IPS-18c (cell line): ENCODE results near the gene SUSD4.

Source experiments
- H3K4me3 ChIP-seq: 2 replicates; pipeline ENCODE4 v1.7.0; 2013; ENCODE audit warnings: low read depth, mild to moderate bottlenecking, low read length, moderate library complexity; ENCODE audit not compliant: insufficient read depth
- H3K9me3 ChIP-seq: one replicate; pipeline ENCODE4 v1.6.1; 2013; ENCODE audit warnings: mild to moderate bottlenecking, low read length, moderate library complexity; ENCODE audit not compliant: control insufficient read depth, insufficient read depth

The SUSD4 gene

GRCh38 chr1:223176437-223176836, 187.5 kb downstream of the SUSD4 start:
- Histone ChIP-seq H3K9me3 (no peaks in the 10 kb centered on the region), H3K4me3 (no peak overlapping the region)

- H3K4me3 ChIP-seq, result no peak overlapping the region
Measured at GRCh38 chr1:223175633-223176032, 188.3 kb downstream of the SUSD4 start.

GRCh38 chr1:223175032-223175431, 188.9 kb downstream of the SUSD4 start:
- H3K9me3 ChIP-seq, result no peaks in the 10 kb centered on the region
- H3K4me3 ChIP-seq, result no peak overlapping the region

More at GRCh38 chr1:223175633-223176032, 188.3 kb downstream of the SUSD4 start:
- H3K9me3 ChIP-seq, result no peaks in the 10 kb centered on the region
